Fibroblast of lung (primary cell): ENCODE data around the gene HDAC4. TPM values are rescaled to one million over a fixed set of nuclear protein-coding genes. Genes with fewer than 3 reads are reported as not detected.

Source experiments
- DNase-seq, 2 donors: peaks; one replicate each; pipeline versions ENCODE4 v3.0.0 to v3.0.0-alpha.2; 2010; ENCODE audit warnings: low read depth in 2 of 2
- H2AFZ ChIP-seq: 2 replicates; pipeline ENCODE4 v1.5.1; 2012; ENCODE audit warnings: low read length, control low read depth, inconsistent platforms
- H3K27ac ChIP-seq: 2 replicates; pipeline ENCODE4 v1.5.1; 2011; ENCODE audit warnings: low read length, control low read depth; ENCODE audit not compliant: insufficient read depth
- H3K27me3 ChIP-seq: 2 replicates; pipeline ENCODE4 v1.5.1; 2011; ENCODE audit warnings: mild to moderate bottlenecking, low read length; ENCODE audit not compliant: control insufficient read depth, insufficient read depth
- H3K36me3 ChIP-seq: 2 replicates; pipeline ENCODE4 v1.5.1; 2011; ENCODE audit warnings: low read length; ENCODE audit not compliant: control insufficient read depth, insufficient read depth
- H3K4me1 ChIP-seq: 2 replicates; pipeline ENCODE4 v1.5.1; 2011; ENCODE audit warnings: low read length; ENCODE audit not compliant: control insufficient read depth, insufficient read depth; ENCODE audit errors: extremely low read depth
- H3K4me2 ChIP-seq: 2 replicates; pipeline ENCODE4 v1.5.1; 2011; ENCODE audit warnings: low read length, control low read depth; ENCODE audit not compliant: insufficient read depth; ENCODE audit errors: extremely low read depth
- H3K4me3 ChIP-seq, 4 experiments: fragments of 200-600 bp in 1 of 4; sonication (generic) in 1 of 4; replicated peaks in 1 of 4; 2 replicates each; pipeline ENCODE4 v1.5.1; 2011 to 2016; ENCODE audit warnings: low read length in 4 of 4, low read depth in 3 of 4, mild to moderate bottlenecking in 3 of 4, control low read depth in 2 of 4, inconsistent platforms in 1 of 4, mixed read lengths in 1 of 4; ENCODE audit not compliant: insufficient read depth in 1 of 4; ENCODE audit errors: control extremely low read depth in 1 of 4
- H3K79me2 ChIP-seq: 2 replicates; pipeline ENCODE4 v1.5.1; 2012; ENCODE audit warnings: mild to moderate bottlenecking, low read length, inconsistent platforms; ENCODE audit not compliant: control insufficient read depth, insufficient read depth
- H3K9ac ChIP-seq: 2 replicates; pipeline ENCODE4 v1.5.1; 2011; ENCODE audit warnings: mild to moderate bottlenecking, low read length, control low read depth; ENCODE audit not compliant: insufficient read depth
- H3K9me3 ChIP-seq: 2 replicates; pipeline ENCODE4 v1.5.1; 2012; ENCODE audit warnings: low read depth, low read length; ENCODE audit not compliant: control insufficient read depth, insufficient read depth
- H4K20me1 ChIP-seq: 2 replicates; pipeline ENCODE4 v1.5.1; 2011; ENCODE audit warnings: low read length; ENCODE audit not compliant: control insufficient read depth, insufficient read depth; ENCODE audit errors: extremely low read depth
- CTCF ChIP-seq, 2 donors: IDR thresholded peaks in 1 of 2; conservative IDR thresholded peaks in 1 of 2; 1 replicate in 1 of 2; 2 replicates in 1 of 2; pipeline ENCODE4 v1.5.1; 2011 to 2012; ENCODE audit warnings: low read length in 2 of 2, control low read depth in 1 of 2, inconsistent platforms in 1 of 2, low read depth in 1 of 2, mild to moderate bottlenecking in 1 of 2
- EZH2 ChIP-seq: IDR thresholded peaks from 2 replicates; pipeline ENCODE4 v1.5.1; 2012; ENCODE audit warnings: low read length, control low read depth, mild to moderate bottlenecking; ENCODE audit errors: missing control alignments
- polyA plus RNA-seq, 2 donors: library from polyadenylated mRNA; depleted of rRNA in 1 of 2; stranded (reverse) in 1 of 2; unstranded in 1 of 2; fragments of >200 nt; gene quantifications; 2 replicates each; pipeline ENCODE4 v1.2.1, GENCODE V29; 2011 to 2012; ENCODE audit warnings: missing spikeins in 1 of 2
- total RNA-seq: library from RNA; depleted of rRNA; stranded (reverse); fragments of >200 nt; gene quantifications from 2 replicates; pipeline ENCODE4 v1.2.1, GENCODE V29; 2014

Gene HDAC4
- total and polyA plus RNA-seq, 2 donors (not counting 1 experiment from before 2014, with no cell fraction given) = 7.4 to 19.8 TPM

GRCh38 chr2:239131521-239131920 lies 269.3 kb downstream of the HDAC4 start:
- Histone ChIP-seq H3K27ac (no peak overlapping the region), H3K4me3 (no peak overlapping the region), H3K79me2 (no peaks in the 10 kb centered on the region), H3K9me3 (no peaks in the 10 kb centered on the region), H3K4me1 (no peaks in the 10 kb centered on the region), H3K27me3 (no peaks in the 10 kb centered on the region), H4K20me1 (no peaks in the 10 kb centered on the region), H3K9ac (no peak overlapping the region), H3K4me2 (no peak overlapping the region), H3K36me3 (peaks cover 2% of the 10 kb centered on the region), H2AFZ (no peak overlapping the region)
- TF ChIP-seq CTCF (conservative IDR thresholded peaks at IDR 0.05 in 1 of 2, IDR thresholded peaks at IDR 0.05 in 1 of 2; ENCODE audit: low read depth in 1 of 2, low read length in 2 of 2) (no peak), EZH2 (no peak)
- no peak for DNase-seq

- Histone ChIP-seq H3K9me3 (no peaks in the 10 kb centered on the region), H4K20me1 (no peaks in the 10 kb centered on the region), H3K9ac (no peak overlapping the region), H3K4me3 (no peak overlapping the region), H3K36me3 (peaks cover 2% of the 10 kb centered on the region), H3K4me2 (no peak overlapping the region), H3K79me2 (no peaks in the 10 kb centered on the region), H3K27ac (no peak overlapping the region), H2AFZ (no peak overlapping the region), H3K27me3 (no peaks in the 10 kb centered on the region), H3K4me1 (no peaks in the 10 kb centered on the region)
- DNase-seq = no peak
- TF ChIP-seq EZH2 (no peak), CTCF (conservative IDR thresholded peaks at IDR 0.05 in 1 of 2, IDR thresholded peaks at IDR 0.05 in 1 of 2; ENCODE audit: low read depth in 1 of 2, low read length in 2 of 2) (no peak)
These were observed 270.0 kb downstream of the HDAC4 start for GRCh38 chr2:239130786-239131325.

GRCh38 chr2:239130041-239130440 lies 270.8 kb downstream of the HDAC4 start:
- no peaks in the 10 kb centered on the region for H3K9me3 ChIP-seq
- no peak overlapping the region for H3K4me3 ChIP-seq
- DNase-seq = no peak
- no peak overlapping the region for H3K4me2 ChIP-seq
- H3K27ac ChIP-seq = no peak overlapping the region
- H3K27me3 ChIP-seq = no peaks in the 10 kb centered on the region
- no peak overlapping the region for H2AFZ ChIP-seq
- no peaks in the 10 kb centered on the region for H3K79me2 ChIP-seq
- no peak overlapping the region for H3K9ac ChIP-seq
- H4K20me1 ChIP-seq = no peaks in the 10 kb centered on the region
- no peaks in the 10 kb centered on the region for H3K4me1 ChIP-seq
- no peak for TF ChIP-seq EZH2
- no peak for TF ChIP-seq CTCF (conservative IDR thresholded peaks at IDR 0.05 in 1 of 2, IDR thresholded peaks at IDR 0.05 in 1 of 2; ENCODE audit: low read depth in 1 of 2, low read length in 2 of 2)
- H3K36me3 ChIP-seq = peaks cover 3% of the 10 kb centered on the region
